GM06990 (cell line): Measurements from ENCODE around the gene HS1BP3.

Experiments used
- DNase-seq: peaks from one replicate; pipeline ENCODE4 v3.0.0-alpha.2; 2011; ENCODE audit not compliant: insufficient read length; ENCODE audit errors: extremely low read depth
- H3K27me3 ChIP-seq: replicated peaks from 2 replicates; pipeline ENCODE4 v1.6.0; 2011; ENCODE audit warnings: low read length; ENCODE audit not compliant: control insufficient read depth, insufficient read depth
- H3K36me3 ChIP-seq: 2 replicates; pipeline ENCODE4 v1.5.1; 2011; ENCODE audit warnings: low read length; ENCODE audit not compliant: control insufficient read depth, insufficient read depth
- H3K4me3 ChIP-seq: replicated peaks from 2 replicates; pipeline ENCODE4 v1.5.1; 2011; ENCODE audit warnings: low read depth, mild to moderate bottlenecking, control low read depth, low read length
- CTCF ChIP-seq: IDR thresholded peaks from 2 replicates; pipeline ENCODE4 v1.5.1; 2011; ENCODE audit warnings: low read length, control low read depth, mild to moderate bottlenecking, inconsistent platforms; ENCODE audit not compliant: insufficient read depth, poor library complexity, severe bottlenecking

The HS1BP3 gene

GRCh38 chr2:20571644-20572215, 79.2 kb downstream of the HS1BP3 start:
- H3K4me3 ChIP-seq: no peak overlapping the region
- no peaks in the 10 kb centered on the region for H3K27me3 ChIP-seq
- no peaks in the 10 kb centered on the region for H3K36me3 ChIP-seq
- no peak for DNase-seq
- TF ChIP-seq CTCF: no peak

- Histone ChIP-seq H3K4me3 (no peak overlapping the region), H3K36me3 (no peaks in the 10 kb centered on the region), H3K27me3 (no peaks in the 10 kb centered on the region)
- TF ChIP-seq CTCF: no peak
- no peak for DNase-seq
Measured at GRCh38 chr2:20571231-20571630, 79.7 kb downstream of the HS1BP3 start.

GRCh38 chr2:20570249-20570648, 80.6 kb downstream of the HS1BP3 start:
- no peak for DNase-seq
- no peak for TF ChIP-seq CTCF
- H3K36me3 ChIP-seq: no peaks in the 10 kb centered on the region
- peaks cover 2% of the 10 kb centered on the region; the same call in 1 of the 2 replicates for H3K27me3 ChIP-seq
- H3K4me3 ChIP-seq: no peak overlapping the region

- no peak for TF ChIP-seq CTCF
- H3K36me3 ChIP-seq: no peaks in the 10 kb centered on the region
- DNase-seq: no peak
- H3K27me3 ChIP-seq: peaks cover 2% of the 10 kb centered on the region; the same call in 1 of the 2 replicates
- H3K4me3 ChIP-seq: no peak overlapping the region
Measured at GRCh38 chr2:20569464-20570223, 81.3 kb downstream of the HS1BP3 start.

GRCh38 chr2:20568501-20569463, 82.1 kb downstream of the HS1BP3 start:
- no peaks in the 10 kb centered on the region for H3K36me3 ChIP-seq
- peaks cover 2% of the 10 kb centered on the region; the same call in 1 of the 2 replicates for H3K27me3 ChIP-seq
- H3K4me3 ChIP-seq: no peak overlapping the region
- TF ChIP-seq CTCF: no peak
- no peak for DNase-seq
